Glutamatergic neuron (in vitro differentiated cells): ENCODE data around the gene CP. TPM values are rescaled to one million over a fixed set of nuclear protein-coding genes. Genes with fewer than 3 reads are reported as not detected.

Experiments used
- DNase-seq: peaks from one replicate; pipeline ENCODE4 v3.0.0; 2022
- H3K27ac Mint-ChIP-seq: one replicate; pipeline ENCODE4 v1.8.0; 2020; ENCODE audit warnings: mild to moderate bottlenecking, mixed read lengths, inconsistent platforms; ENCODE audit not compliant: unreplicated experiment
- H3K27me3 Mint-ChIP-seq: one replicate; pipeline ENCODE4 v1.8.0; 2020; ENCODE audit warnings: mild to moderate bottlenecking, moderate library complexity, mixed read lengths, inconsistent platforms; ENCODE audit not compliant: unreplicated experiment
- H3K36me3 Mint-ChIP-seq: one replicate; pipeline ENCODE4 v1.8.0; 2020; ENCODE audit warnings: mild to moderate bottlenecking, mixed read lengths, inconsistent platforms; ENCODE audit not compliant: unreplicated experiment
- H3K4me1 Mint-ChIP-seq: one replicate; pipeline ENCODE4 v1.8.0; 2020; ENCODE audit warnings: mild to moderate bottlenecking, low read depth, mixed read lengths, inconsistent platforms; ENCODE audit not compliant: unreplicated experiment
- H3K4me3 Mint-ChIP-seq: one replicate; pipeline ENCODE4 v1.8.0; 2020; ENCODE audit warnings: mild to moderate bottlenecking, mixed read lengths, inconsistent platforms; ENCODE audit not compliant: unreplicated experiment
- H3K9me3 Mint-ChIP-seq: one replicate; pipeline ENCODE4 v1.8.0; 2020; ENCODE audit warnings: mild to moderate bottlenecking, moderate library complexity, mixed read lengths, inconsistent platforms; ENCODE audit not compliant: unreplicated experiment
- CTCF ChIP-seq: fragments of 200-600 bp; sonication (generic); IDR thresholded peaks from one replicate; pipeline ENCODE4 v1.5.0; 2021; ENCODE audit not compliant: partially characterized antibody, unreplicated experiment
- total RNA-seq: library from RNA; stranded (reverse); fragmentation: NEBNext Ultra II Directional; extraction: Animal tissue kit (Norgen Biotek cat#: 25700); gene quantifications from one replicate; pipeline ENCODE4 v1.2.1, GENCODE V29; 2021; ENCODE audit not compliant: unreplicated experiment

Gene CP
- total RNA-seq, 1 donor from 2014 or later, result not detected

GRCh38 chr3:149263856-149264255 is 42.2 kb upstream of the CP start:
- TF ChIP-seq CTCF, result no peak

GRCh38 chr3:149258714-149259113 is 37.1 kb upstream of the CP start:
- Mint-ChIP-seq H3K27ac (no peak overlapping the region), H3K27me3 (peaks cover 4% of the 10 kb centered on the region), H3K4me1 (peaks cover 4% of the 10 kb centered on the region), H3K9me3 (peaks cover 4% of the 10 kb centered on the region), H3K4me3 (no peak overlapping the region), H3K36me3 (no peaks in the 10 kb centered on the region)
- DNase-seq, result peak; percentile 22
- no peak for TF ChIP-seq CTCF

More at GRCh38 chr3:149263856-149264255, 42.2 kb upstream of the CP start:
- Mint-ChIP-seq H3K36me3 (no peaks in the 10 kb centered on the region), H3K4me1 (no peaks in the 10 kb centered on the region), H3K27ac (no peak overlapping the region), H3K4me3 (no peak overlapping the region), H3K27me3 (no peaks in the 10 kb centered on the region), H3K9me3 (peaks cover 5% of the 10 kb centered on the region)
- no peak for DNase-seq

DNA sequence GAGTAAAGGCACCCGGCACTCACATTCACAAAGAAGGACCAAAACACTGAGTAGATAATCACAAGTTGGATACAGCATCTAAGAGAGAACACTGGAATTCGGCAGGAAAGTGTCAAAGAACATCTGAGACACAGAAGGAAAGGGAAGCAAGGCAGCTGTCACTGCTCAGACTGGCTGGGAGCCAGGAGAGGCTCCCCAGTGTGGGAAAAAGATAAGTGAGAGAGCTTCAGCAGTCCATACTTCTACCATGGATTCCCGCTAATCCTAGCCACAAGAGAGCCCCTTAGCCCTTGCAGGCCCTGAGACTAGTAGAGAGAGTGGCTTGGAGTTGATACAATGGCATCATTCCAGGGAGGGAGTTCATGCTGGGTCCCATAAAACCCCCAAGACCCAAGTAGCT is 36.7 kb upstream of the CP start:
- Mint-ChIP-seq H3K27ac (peak overlapping the region; percentile 3), H3K4me1 (peaks cover 4% of the 10 kb centered on the region), H3K4me3 (no peak overlapping the region), H3K36me3 (no peaks in the 10 kb centered on the region), H3K9me3 (peaks cover 4% of the 10 kb centered on the region), H3K27me3 (peaks cover 4% of the 10 kb centered on the region)
- TF ChIP-seq CTCF, result no peak
- no peak for DNase-seq

- no peak overlapping the region for H3K4me3 Mint-ChIP-seq
- H3K36me3 Mint-ChIP-seq, result no peaks in the 10 kb centered on the region
- H3K27ac Mint-ChIP-seq, result no peak overlapping the region
- H3K9me3 Mint-ChIP-seq, result no peaks in the 10 kb centered on the region
- no peak for DNase-seq
- no peak for TF ChIP-seq CTCF
- no peaks in the 10 kb centered on the region for H3K27me3 Mint-ChIP-seq
- H3K4me1 Mint-ChIP-seq, result no peaks in the 10 kb centered on the region
These were observed 30.6 kb upstream of the CP start for GRCh38 chr3:149252272-149252671.

GRCh38 chr3:149251186-149251585 is 29.6 kb upstream of the CP start:
- Mint-ChIP-seq H3K4me1 (no peaks in the 10 kb centered on the region), H3K4me3 (no peak overlapping the region), H3K36me3 (no peaks in the 10 kb centered on the region), H3K9me3 (no peaks in the 10 kb centered on the region), H3K27ac (no peak overlapping the region), H3K27me3 (no peaks in the 10 kb centered on the region)
- no peak for DNase-seq
- TF ChIP-seq CTCF, result no peak
